GM23338 (cell line): ENCODE measurements around the gene PCSK6. TPM values are rescaled to one million over a fixed set of nuclear protein-coding genes. Genes with fewer than 3 reads are reported as not detected.

ENCODE experiments used
- ATAC-seq: fragments of 200-7000 bp; cut with Tn5 transposase; 3 replicates; pipeline ENCODE4 v1.9.1; 2020
- DNase-seq: peaks from one replicate; pipeline ENCODE4 v3.0.0-alpha.2; 2015; ENCODE audit warnings: low spot score
- H2AFZ ChIP-seq: fragments of 200-600 bp; sonication (generic); 2 replicates; pipeline ENCODE4 v1.8.0; 2016; ENCODE audit warnings: antibody characterized with exemption, mild to moderate bottlenecking, moderate library complexity
- H3F3A ChIP-seq: fragments of 200-600 bp; sonication (generic); replicated peaks from 2 replicates; pipeline ENCODE4 v1.8.0; 2017; ENCODE audit warnings: antibody characterized with exemption, mixed run types, low read depth
- H3K27ac ChIP-seq: fragments of 200-600 bp; sonication (generic); 2 replicates; pipeline ENCODE4 v1.6.1; 2016; ENCODE audit warnings: low read depth
- H3K27me3 ChIP-seq: fragments of 200-600 bp; sonication (generic); 2 replicates; pipeline ENCODE4 v1.8.0; 2016; ENCODE audit warnings: mild to moderate bottlenecking, mixed run types, moderate library complexity; ENCODE audit not compliant: insufficient read depth
- H3K36me3 ChIP-seq: fragments of 200-600 bp; sonication (generic); 2 replicates; pipeline ENCODE4 v1.8.0; 2016; ENCODE audit warnings: mild to moderate bottlenecking; ENCODE audit not compliant: insufficient read depth
- H3K4me1 ChIP-seq: fragments of 200-600 bp; sonication (generic); 2 replicates; pipeline ENCODE4 v1.8.0; 2016; ENCODE audit warnings: mild to moderate bottlenecking, moderate library complexity; ENCODE audit not compliant: insufficient read depth
- H3K4me2 ChIP-seq: fragments of 200-600 bp; sonication (generic); 2 replicates; pipeline ENCODE4 v1.7.1; 2017; ENCODE audit warnings: mixed run types
- H3K4me3 ChIP-seq: fragments of 200-600 bp; sonication (generic); 2 replicates; pipeline ENCODE4 v1.6.1; 2016; ENCODE audit warnings: mixed run types
- H3K79me2 ChIP-seq: fragments of 200-600 bp; sonication (generic); replicated peaks from 2 replicates; pipeline ENCODE4 v1.8.0; 2017; ENCODE audit warnings: mild to moderate bottlenecking; ENCODE audit not compliant: insufficient read depth
- H3K9me2 ChIP-seq: fragments of 200-600 bp; sonication (generic); 2 replicates; pipeline ENCODE4 v1.8.0; 2017; ENCODE audit not compliant: insufficient read depth
- H4K20me1 ChIP-seq: fragments of 200-600 bp; sonication (generic); replicated peaks from 2 replicates; pipeline ENCODE4 v1.8.0; 2017; ENCODE audit warnings: mild to moderate bottlenecking; ENCODE audit not compliant: insufficient read depth
- H3K27ac Mint-ChIP-seq: 2 replicates; pipeline ENCODE4 v1.8.0; 2020; ENCODE audit warnings: inconsistent platforms, mild to moderate bottlenecking, moderate library complexity, mixed read lengths
- H3K27me3 Mint-ChIP-seq: 3 replicates; pipeline ENCODE4 v1.8.0; 2022; ENCODE audit warnings: low read depth, mild to moderate bottlenecking, moderate library complexity, mixed read lengths, inconsistent platforms; ENCODE audit not compliant: insufficient read depth, poor library complexity
- H3K36me3 Mint-ChIP-seq: 3 replicates; pipeline ENCODE4 v1.8.0; 2021; ENCODE audit warnings: low read depth, mild to moderate bottlenecking, inconsistent platforms, moderate library complexity, mixed read lengths
- H3K4me1 Mint-ChIP-seq: 3 replicates; pipeline ENCODE4 v1.8.0; 2020; ENCODE audit warnings: mild to moderate bottlenecking, inconsistent platforms, mixed read lengths
- H3K4me3 Mint-ChIP-seq: 3 replicates; pipeline ENCODE4 v1.8.0; 2021; ENCODE audit warnings: moderate library complexity, mild to moderate bottlenecking, inconsistent platforms, mixed read lengths
- H3K9me3 Mint-ChIP-seq: 3 replicates; pipeline ENCODE4 v1.8.0; 2020; ENCODE audit warnings: moderate library complexity, mild to moderate bottlenecking, inconsistent platforms, mixed read lengths
- CTCF ChIP-seq, 2 experiments: fragments of 200-600 bp in 1 of 2; sonication (generic) in 1 of 2; conservative IDR thresholded peaks; 2 replicates each; pipeline versions ENCODE4 v1.5.1 to v1.6.1; 2016 to 2017; ENCODE audit warnings: antibody characterized with exemption in 2 of 2, low read depth in 2 of 2, mild to moderate bottlenecking in 2 of 2, moderate library complexity in 1 of 2
- EZH2 ChIP-seq: fragments of 200-600 bp; sonication (generic); IDR thresholded peaks from one replicate; pipeline ENCODE4 v1.8.0; 2017; ENCODE audit warnings: antibody characterized with exemption, mild to moderate bottlenecking, low read depth; ENCODE audit not compliant: unreplicated experiment
- EZH2phosphoT487 ChIP-seq: fragments of 200-600 bp; sonication (generic); IDR thresholded peaks from one replicate; pipeline ENCODE4 v1.8.1; 2018; ENCODE audit warnings: antibody characterized with exemption; ENCODE audit not compliant: unreplicated experiment
- JUNB ChIP-seq: IDR thresholded peaks from one replicate; pipeline ENCODE4 v1.6.1; 2016; ENCODE audit warnings: antibody characterized with exemption; ENCODE audit not compliant: unreplicated experiment
- POLR2AphosphoS5 ChIP-seq: IDR thresholded peaks from 2 replicates; pipeline ENCODE4 v1.6.1; 2016; ENCODE audit warnings: antibody characterized with exemption, low read depth
- STAT1 ChIP-seq: IDR thresholded peaks from one replicate; pipeline ENCODE4 v1.6.1; 2016; ENCODE audit warnings: antibody characterized with exemption; ENCODE audit not compliant: unreplicated experiment
- ZNF114 ChIP-seq: fragments of 250-450 bp; sonication (Bioruptor Pico); IDR thresholded peaks from 2 replicates; pipeline ENCODE4 v1.5.0; 2020; ENCODE audit warnings: mild to moderate bottlenecking, moderate library complexity
- ZNF331 ChIP-seq: fragments of 250-450 bp; sonication (Bioruptor Pico); IDR thresholded peaks from 2 replicates; pipeline ENCODE4 v1.5.0; 2020; ENCODE audit warnings: low read depth, mild to moderate bottlenecking, moderate library complexity
- polyA plus RNA-seq: library from polyadenylated mRNA; unstranded; fragments of >200 nt; fragmentation: Nextera tagmentation; extraction: Ambion mirVana; gene quantifications from 2 replicates; pipeline ENCODE4 v1.2.1, GENCODE V29; 2016
- total RNA-seq: library from RNA; depleted of rRNA; stranded (reverse); fragments of >200 nt; shearing (Covaris generic); gene quantifications from 2 replicates; pipeline ENCODE4 v1.2.3, GENCODE V29; 2014
- TF ChIP-seq, protein P1 (sequence below): fragments of 250-450 bp; sonication (Bioruptor Pico); IDR thresholded peaks from 2 replicates; pipeline ENCODE4 v1.5.0; 2020; ENCODE audit warnings: mild to moderate bottlenecking, moderate library complexity
- TF ChIP-seq, protein P2 (sequence below): IDR thresholded peaks from 2 replicates; pipeline ENCODE4 v1.6.1; 2016; ENCODE audit warnings: antibody characterized with exemption

The PCSK6 gene
- total and polyA plus RNA-seq, 2 experiments from 2014 or later = 1.7 to 6.7 TPM

DNA sequence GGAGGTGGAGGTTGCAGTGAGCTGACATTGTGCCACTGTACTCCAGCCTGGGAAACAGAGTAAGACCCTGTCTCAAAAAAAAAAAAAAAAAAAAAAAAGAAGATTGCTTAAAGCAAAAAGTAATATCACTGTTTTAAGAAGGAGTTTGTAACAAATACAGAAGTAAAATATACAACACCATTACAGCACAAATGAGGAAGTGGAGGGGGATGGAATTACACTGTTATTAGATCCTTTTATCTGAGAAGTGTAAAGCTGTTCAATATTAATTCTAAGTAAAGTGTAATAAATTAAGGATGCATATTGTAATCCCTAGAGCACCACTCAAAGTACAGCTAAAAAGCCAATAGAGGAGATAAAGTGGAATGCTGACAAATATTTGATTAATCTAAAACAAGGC lies 147.5 kb downstream of the PCSK6 start (continued):
- TF ChIP-seq, protein P1, sequence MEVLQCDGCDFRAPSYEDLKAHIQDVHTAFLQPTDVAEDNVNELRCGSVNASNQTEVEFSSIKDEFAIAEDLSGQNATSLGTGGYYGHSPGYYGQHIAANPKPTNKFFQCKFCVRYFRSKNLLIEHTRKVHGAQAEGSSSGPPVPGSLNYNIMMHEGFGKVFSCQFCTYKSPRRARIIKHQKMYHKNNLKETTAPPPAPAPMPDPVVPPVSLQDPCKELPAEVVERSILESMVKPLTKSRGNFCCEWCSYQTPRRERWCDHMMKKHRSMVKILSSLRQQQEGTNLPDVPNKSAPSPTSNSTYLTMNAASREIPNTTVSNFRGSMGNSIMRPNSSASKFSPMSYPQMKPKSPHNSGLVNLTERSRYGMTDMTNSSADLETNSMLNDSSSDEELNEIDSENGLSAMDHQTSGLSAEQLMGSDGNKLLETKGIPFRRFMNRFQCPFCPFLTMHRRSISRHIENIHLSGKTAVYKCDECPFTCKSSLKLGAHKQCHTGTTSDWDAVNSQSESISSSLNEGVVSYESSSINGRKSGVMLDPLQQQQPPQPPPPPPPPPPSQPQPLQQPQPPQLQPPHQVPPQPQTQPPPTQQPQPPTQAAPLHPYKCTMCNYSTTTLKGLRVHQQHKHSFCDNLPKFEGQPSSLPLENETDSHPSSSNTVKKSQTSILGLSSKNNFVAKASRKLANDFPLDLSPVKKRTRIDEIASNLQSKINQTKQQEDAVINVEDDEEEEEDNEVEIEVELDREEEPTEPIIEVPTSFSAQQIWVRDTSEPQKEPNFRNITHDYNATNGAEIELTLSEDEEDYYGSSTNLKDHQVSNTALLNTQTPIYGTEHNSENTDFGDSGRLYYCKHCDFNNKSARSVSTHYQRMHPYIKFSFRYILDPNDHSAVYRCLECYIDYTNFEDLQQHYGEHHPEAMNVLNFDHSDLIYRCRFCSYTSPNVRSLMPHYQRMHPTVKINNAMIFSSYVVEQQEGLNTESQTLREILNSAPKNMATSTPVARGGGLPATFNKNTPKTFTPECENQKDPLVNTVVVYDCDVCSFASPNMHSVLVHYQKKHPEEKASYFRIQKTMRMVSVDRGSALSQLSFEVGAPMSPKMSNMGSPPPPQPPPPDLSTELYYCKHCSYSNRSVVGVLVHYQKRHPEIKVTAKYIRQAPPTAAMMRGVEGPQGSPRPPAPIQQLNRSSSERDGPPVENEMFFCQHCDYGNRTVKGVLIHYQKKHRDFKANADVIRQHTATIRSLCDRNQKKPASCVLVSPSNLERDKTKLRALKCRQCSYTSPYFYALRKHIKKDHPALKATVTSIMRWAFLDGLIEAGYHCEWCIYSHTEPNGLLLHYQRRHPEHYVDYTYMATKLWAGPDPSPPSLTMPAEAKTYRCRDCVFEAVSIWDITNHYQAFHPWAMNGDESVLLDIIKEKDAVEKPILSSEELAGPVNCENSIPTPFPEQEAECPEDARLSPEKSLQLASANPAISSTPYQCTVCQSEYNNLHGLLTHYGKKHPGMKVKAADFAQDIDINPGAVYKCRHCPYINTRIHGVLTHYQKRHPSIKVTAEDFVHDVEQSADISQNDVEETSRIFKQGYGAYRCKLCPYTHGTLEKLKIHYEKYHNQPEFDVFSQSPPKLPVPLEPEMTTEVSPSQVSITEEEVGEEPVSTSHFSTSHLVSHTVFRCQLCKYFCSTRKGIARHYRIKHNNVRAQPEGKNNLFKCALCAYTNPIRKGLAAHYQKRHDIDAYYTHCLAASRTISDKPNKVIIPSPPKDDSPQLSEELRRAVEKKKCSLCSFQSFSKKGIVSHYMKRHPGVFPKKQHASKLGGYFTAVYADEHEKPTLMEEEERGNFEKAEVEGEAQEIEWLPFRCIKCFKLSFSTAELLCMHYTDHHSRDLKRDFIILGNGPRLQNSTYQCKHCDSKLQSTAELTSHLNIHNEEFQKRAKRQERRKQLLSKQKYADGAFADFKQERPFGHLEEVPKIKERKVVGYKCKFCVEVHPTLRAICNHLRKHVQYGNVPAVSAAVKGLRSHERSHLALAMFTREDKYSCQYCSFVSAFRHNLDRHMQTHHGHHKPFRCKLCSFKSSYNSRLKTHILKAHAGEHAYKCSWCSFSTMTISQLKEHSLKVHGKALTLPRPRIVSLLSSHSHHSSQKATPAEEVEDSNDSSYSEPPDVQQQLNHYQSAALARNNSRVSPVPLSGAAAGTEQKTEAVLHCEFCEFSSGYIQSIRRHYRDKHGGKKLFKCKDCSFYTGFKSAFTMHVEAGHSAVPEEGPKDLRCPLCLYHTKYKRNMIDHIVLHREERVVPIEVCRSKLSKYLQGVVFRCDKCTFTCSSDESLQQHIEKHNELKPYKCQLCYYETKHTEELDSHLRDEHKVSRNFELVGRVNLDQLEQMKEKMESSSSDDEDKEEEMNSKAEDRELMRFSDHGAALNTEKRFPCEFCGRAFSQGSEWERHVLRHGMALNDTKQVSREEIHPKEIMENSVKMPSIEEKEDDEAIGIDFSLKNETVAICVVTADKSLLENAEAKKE (CRISPR knock-in tag) = no peak
- no peak for TF ChIP-seq ZNF331 (CRISPR knock-in tag)

- ATAC-seq (no peak), DNase-seq (no peak)
- no peak for TF ChIP-seq STAT1
- no peak for TF ChIP-seq POLR2AphosphoS5
- no peak for TF ChIP-seq ZNF114 (CRISPR knock-in tag)
- no peak for TF ChIP-seq CTCF (conservative IDR thresholded peaks at IDR 0.05; ENCODE audit: low read depth in 2 of 2)
- no peak for TF ChIP-seq EZH2phosphoT487
- no peak for TF ChIP-seq EZH2
- TF ChIP-seq JUNB = no peak
- TF ChIP-seq, protein P2, sequence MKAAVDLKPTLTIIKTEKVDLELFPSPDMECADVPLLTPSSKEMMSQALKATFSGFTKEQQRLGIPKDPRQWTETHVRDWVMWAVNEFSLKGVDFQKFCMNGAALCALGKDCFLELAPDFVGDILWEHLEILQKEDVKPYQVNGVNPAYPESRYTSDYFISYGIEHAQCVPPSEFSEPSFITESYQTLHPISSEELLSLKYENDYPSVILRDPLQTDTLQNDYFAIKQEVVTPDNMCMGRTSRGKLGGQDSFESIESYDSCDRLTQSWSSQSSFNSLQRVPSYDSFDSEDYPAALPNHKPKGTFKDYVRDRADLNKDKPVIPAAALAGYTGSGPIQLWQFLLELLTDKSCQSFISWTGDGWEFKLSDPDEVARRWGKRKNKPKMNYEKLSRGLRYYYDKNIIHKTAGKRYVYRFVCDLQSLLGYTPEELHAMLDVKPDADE = no peak
- no peaks in the 10 kb centered on the region for H4K20me1 ChIP-seq
- peaks cover 1% of the 10 kb centered on the region for H3K27me3 Mint-ChIP-seq
- no peak overlapping the region for H3K4me3 ChIP-seq
- no peak overlapping the region for H2AFZ ChIP-seq
- H3K9me2 ChIP-seq = peaks cover 11% of the 10 kb centered on the region
- no peaks in the 10 kb centered on the region for H3K79me2 ChIP-seq
- no peak overlapping the region for H3K27ac ChIP-seq
- peaks cover 18% of the 10 kb centered on the region; the same call in 2 of the 3 replicates for H3K9me3 Mint-ChIP-seq
- no peak overlapping the region for H3K4me2 ChIP-seq
- H3K4me1 ChIP-seq = no peaks in the 10 kb centered on the region
- H3F3A ChIP-seq = 0 out of 2 replicates have a peak, but pooled peaks cover 4% of the 10 kb centered on the region
- H3K27me3 ChIP-seq = no peaks in the 10 kb centered on the region
- no peaks in the 10 kb centered on the region for H3K4me1 Mint-ChIP-seq
- H3K36me3 Mint-ChIP-seq = peaks cover 9% of the 10 kb centered on the region; the same call in 2 of the 3 replicates
- H3K36me3 ChIP-seq = no peaks in the 10 kb centered on the region
- H3K27ac Mint-ChIP-seq = no peak overlapping the region
- H3K4me3 Mint-ChIP-seq = no peak overlapping the region
These were observed 150.9 kb downstream of the PCSK6 start for GRCh38 chr15:101338502-101339057.
